Effector memory CD8-positive, alpha-beta T cell (primary cell): ENCODE data around the gene TMEM158.

Source experiments
- ATAC-seq: fragments of 150-1000 bp; cut with Tn5 transposase; replicated peaks from 2 replicates; pipeline ENCODE4 v1.10.0; 2021; ENCODE audit warnings: mild to moderate bottlenecking, moderate library complexity
- DNase-seq, 3 experiments: peaks; one replicate each; pipeline ENCODE4 v3.0.0; 2021
- H3K27ac Mint-ChIP-seq, 2 donors: one replicate each; pipeline ENCODE4 v1.8.0; 2022; ENCODE audit warnings: mild to moderate bottlenecking in 2 of 2, mixed read lengths in 2 of 2, moderate library complexity in 2 of 2
- H3K27me3 Mint-ChIP-seq, 2 donors: one replicate each; pipeline ENCODE4 v1.8.0; 2022; ENCODE audit warnings: mixed read lengths in 2 of 2
- H3K36me3 Mint-ChIP-seq: one replicate; pipeline ENCODE4 v1.8.0; 2022; ENCODE audit warnings: mild to moderate bottlenecking, moderate library complexity, mixed read lengths; ENCODE audit not compliant: insufficient read depth
- H3K4me1 Mint-ChIP-seq, 2 donors: one replicate each; pipeline ENCODE4 v1.8.0; 2022; ENCODE audit warnings: low read depth in 2 of 2, mixed read lengths in 2 of 2
- H3K4me3 Mint-ChIP-seq, 2 donors: one replicate each; pipeline ENCODE4 v1.8.0; 2022; ENCODE audit warnings: mild to moderate bottlenecking in 2 of 2, mixed read lengths in 2 of 2, moderate library complexity in 2 of 2
- H3K9me3 Mint-ChIP-seq, 2 donors: one replicate each; pipeline ENCODE4 v1.8.0; 2022; ENCODE audit warnings: mixed read lengths in 2 of 2
- total RNA-seq, 9 experiments: gene quantifications; one replicate each; lab custom pipeline; 2026; lab: John Stamatoyannopoulos, UW

The TMEM158 gene
- total RNA-seq, result 0 to 0.36 (median 0.07) reads per million in 9 experiments

DNA sequence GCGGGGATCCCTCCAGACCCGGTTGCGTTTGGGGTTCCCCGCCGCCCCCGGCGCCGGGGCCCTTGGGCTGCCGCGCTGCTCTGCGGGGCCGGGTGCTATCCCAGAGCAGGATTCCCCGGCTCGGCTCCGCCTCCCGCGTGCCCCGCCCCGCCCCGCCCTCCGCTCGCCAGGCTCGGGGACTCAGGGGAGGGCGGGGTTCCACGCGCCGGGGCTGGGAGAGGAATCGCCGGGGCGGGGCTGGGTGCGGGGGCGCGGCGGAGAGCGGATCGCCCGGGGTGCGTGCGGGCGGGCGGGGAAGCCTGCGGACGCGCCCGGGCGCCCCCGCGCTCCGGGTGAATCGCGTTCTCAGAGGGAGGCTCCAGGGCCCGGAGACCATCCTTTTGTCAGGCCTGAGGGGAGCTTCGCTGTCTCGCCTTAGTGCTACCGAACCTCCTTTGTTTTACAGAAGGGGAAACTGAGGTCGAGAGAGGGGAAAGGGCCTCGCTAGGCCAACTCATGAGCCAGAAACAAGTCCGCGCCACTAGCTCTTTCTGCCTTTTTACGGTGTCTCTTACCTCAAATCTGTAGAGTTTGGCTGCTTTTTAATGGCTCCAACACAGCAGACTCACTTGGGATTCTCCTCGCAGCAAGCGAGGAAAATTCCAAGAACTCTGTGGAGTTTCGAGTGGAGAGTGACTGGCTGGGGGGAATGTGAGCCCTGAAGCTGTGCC lies at the start of gene TMEM158:
TSS of gene TMEM158 (minus strand) at position 82 of the 710 bp plus-strand sequence. CDS start 260 bp downstream, outside the sequence.
- peak; percentile 83 for ATAC-seq
- Mint-ChIP-seq H3K27ac (no peak within 1 kb of the TSS), H3K4me1 (peaks cover 7 to 9% of the 10 kb centered on the region in 2 donors), H3K4me3 (peak within 1 kb of the TSS; percentile 82 to 87), H3K36me3 (peaks cover 4% of the 10 kb centered on the region), H3K9me3 (no peaks in the 10 kb centered on the region), H3K27me3 (peaks cover 83 to 88% of the 10 kb centered on the region in 2 donors)
- peak; percentile 11 to 29 (median 21) for DNase-seq

DNA sequence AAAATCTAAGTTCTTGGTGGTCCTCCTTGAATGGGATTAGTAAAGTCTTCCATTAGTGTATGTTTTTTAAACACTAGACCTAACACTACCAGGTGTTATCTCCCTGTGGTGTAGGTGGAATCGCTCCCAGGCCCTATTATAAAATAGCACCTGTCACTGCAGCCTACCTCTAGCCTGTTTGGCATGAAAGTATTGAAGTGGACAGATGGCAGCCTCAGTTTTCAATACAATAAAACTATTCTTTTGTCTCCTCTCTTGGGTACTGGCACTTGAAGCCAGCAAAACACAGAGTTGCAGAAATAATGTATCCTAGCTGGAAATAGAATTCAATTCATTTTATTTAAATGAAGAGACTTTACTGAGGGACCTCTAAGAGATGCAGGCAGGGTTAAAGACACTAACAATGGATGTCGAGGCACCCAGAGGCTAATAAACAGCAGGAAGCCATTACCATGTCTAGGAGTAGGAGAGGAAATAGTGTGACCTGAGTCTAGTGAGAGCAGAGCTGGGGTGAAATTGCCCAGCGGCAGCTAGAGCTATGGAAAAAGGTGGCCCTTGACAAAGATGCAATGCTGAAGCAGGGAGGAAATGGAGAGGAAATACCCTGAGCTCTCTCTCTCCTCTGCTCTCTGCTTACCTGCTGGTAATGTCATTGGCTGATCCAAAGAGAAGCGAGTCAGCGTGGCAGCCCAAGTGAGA lies 49.1 kb upstream of the TMEM158 start:
- H3K27ac Mint-ChIP-seq, result no peak overlapping the region
- no peaks in the 10 kb centered on the region for H3K36me3 Mint-ChIP-seq
- H3K4me1 Mint-ChIP-seq, result no peaks in the 10 kb centered on the region
- H3K4me3 Mint-ChIP-seq, result no peak overlapping the region
- peaks cover 52 to 59% of the 10 kb centered on the region in 2 donors for H3K27me3 Mint-ChIP-seq
- DNase-seq, result no peak
- H3K9me3 Mint-ChIP-seq, result no peaks in the 10 kb centered on the region
- no peak for ATAC-seq

DNA sequence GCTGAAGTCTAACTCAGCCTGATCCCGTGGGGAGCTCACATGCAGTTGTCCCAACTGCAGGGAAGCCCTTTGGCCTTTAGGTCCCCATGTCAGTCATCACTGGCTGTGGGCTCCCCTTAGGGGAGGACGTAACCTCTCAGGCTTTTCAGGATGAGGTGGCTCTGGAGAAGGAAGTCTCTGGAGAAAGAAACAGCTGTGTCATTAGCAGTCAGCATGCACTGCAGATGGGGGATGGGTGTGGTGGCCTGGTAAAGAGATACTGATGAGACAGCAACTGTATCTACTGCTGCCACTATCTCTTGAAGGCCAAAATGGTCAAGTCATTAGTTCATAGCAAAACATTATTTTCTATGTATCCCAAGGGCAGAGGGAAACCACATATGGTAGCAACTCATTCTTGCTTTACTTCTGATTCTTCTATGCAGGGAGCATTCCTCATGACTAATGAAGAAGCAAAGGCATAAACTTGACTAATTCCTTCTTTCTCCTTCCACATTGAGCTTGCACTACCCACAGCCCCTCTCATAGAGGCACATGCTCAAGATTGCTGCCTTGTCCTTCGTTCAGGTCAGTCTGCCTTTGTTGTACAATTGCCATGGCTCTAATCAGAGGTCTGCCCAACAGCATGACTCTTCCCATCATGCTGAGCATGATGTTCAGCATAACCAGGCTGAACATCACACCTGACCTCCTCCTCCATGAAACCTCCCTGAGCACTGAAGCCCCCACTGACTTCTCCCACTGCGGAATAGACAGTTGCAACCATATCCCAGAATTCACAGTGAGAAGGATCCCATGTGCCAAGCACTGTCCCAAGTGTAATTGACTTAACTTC lies 47.8 kb upstream of the TMEM158 start:
- Mint-ChIP-seq H3K36me3 (no peaks in the 10 kb centered on the region), H3K27me3 (peaks cover 56 to 62% of the 10 kb centered on the region in 2 donors), H3K9me3 (no peaks in the 10 kb centered on the region), H3K4me3 (no peak overlapping the region), H3K27ac (no peak overlapping the region), H3K4me1 (no peaks in the 10 kb centered on the region)
- no peak for ATAC-seq
- DNase-seq, result no peak

DNA sequence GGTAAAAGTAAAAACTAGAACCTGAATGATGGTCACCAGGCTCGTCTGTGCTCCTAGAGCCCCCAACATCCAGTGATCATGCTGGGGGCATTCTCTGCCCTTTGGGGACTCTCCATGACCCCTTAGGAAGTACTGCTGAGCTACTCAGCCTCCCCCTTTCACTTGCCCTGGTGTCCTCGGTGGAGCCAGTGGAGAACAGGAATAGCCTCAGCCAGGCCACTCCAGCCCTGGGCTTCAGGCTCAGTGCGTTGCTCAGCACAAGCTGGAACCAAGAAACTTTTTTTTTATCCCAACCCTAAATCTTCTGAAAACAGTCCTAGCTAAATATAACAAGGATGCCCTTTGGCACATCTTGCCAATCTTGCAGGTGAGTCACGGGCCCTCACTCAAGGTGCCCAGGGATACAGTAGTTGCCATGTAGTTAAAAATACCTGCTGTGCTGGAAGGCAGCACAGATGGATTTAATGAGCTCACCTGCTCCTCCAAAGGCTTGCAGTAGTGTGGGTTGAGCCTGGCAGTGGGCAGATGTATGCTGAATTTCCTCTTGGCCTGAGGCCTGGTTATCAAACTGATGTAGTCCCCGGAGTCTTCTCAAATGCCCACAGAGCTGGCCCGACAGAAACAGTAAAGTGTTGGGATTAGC lies 46.9 kb upstream of the TMEM158 start:
- peaks cover 56 to 68% of the 10 kb centered on the region in 2 donors for H3K27me3 Mint-ChIP-seq
- H3K4me1 Mint-ChIP-seq, result no peaks in the 10 kb centered on the region
- no peaks in the 10 kb centered on the region for H3K9me3 Mint-ChIP-seq
- no peak overlapping the region for H3K4me3 Mint-ChIP-seq
- DNase-seq (no peak), ATAC-seq (no peak)
- H3K27ac Mint-ChIP-seq, result no peak overlapping the region
- H3K36me3 Mint-ChIP-seq, result no peaks in the 10 kb centered on the region

DNA sequence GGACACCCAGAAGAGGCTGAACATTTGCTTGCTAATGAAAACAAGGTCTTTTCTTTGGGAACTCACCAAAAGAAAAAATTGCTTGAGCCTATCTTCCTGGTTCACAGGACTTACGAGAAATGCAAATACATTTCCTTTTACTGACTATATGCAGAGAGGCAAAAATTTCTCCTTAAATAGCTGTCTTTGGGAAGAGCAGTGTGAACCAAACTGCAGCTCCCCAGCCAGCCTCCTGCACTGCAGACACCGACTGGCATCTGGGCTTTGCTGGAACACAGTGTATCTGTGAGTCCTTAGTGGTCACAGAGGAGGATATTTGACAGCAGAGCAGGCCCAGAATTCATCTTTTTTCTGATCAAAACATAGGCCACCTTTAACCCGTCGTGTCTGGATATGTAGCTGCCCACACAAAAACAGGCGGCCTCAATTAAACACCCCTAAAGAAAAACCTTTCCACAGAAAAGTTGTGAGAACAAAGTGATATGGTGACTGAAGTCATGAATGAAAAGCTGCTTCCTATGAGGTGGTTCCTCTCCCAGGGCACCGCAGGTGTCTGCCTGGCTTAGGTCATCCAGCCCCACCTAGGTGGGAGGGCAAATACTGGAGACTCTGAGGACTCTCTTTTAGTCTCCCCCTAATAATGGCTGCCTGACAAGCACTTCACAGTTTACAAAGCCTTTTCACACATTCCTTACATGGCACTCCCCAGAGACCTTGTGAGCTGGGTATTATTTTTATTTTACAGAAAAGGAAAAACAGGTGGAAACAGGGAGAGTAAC lies 46.1 kb upstream of the TMEM158 start:
- peaks cover 56 to 70% of the 10 kb centered on the region in 2 donors for H3K27me3 Mint-ChIP-seq
- no peaks in the 10 kb centered on the region for H3K9me3 Mint-ChIP-seq
- ATAC-seq (no peak), DNase-seq (no peak)
- no peak overlapping the region for H3K27ac Mint-ChIP-seq
- H3K36me3 Mint-ChIP-seq, result no peaks in the 10 kb centered on the region
- H3K4me1 Mint-ChIP-seq, result no peaks in the 10 kb centered on the region
- no peak overlapping the region for H3K4me3 Mint-ChIP-seq

DNA sequence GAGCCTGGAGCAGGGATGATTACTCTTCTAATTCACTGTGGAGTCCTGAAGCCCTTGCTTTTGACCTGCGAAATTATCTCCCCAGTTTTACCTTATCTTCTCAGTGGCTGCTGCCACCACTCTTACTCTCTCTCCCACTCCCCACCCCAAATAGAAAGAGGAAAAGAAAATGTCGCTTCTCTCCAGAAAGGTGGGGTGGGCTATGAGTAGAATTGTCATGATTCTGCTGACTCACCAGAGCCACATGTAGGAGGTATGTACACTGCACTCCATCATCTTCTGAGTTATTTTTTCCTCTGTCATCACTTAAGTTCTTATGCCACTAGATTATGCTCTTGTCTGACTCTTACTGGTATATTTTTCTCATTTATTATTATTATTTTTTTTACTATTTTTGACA lies 43.9 kb upstream of the TMEM158 start:
- H3K27ac Mint-ChIP-seq, result no peak overlapping the region

DNA sequence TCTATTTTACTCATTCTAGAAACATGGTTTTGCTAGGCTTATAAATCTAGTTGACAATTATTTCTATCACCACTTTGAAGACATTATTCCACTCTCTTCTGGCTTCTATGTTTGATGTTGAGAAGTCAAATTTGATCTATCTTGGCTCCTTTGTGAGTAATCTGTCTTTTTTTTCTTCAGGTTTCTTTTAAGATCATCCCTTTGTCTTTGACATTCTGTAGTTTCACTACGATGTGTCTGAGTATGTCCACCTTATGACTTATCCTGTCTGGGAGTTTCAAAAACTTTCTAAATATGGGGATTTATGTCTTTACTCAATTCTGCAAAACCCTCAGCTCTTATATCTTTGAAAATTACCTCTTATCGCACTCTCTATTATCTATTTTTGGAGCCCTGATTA lies 41.0 kb upstream of the TMEM158 start:
- Mint-ChIP-seq H3K4me3 (no peak overlapping the region), H3K36me3 (no peaks in the 10 kb centered on the region), H3K27ac (no peak overlapping the region), H3K4me1 (no peaks in the 10 kb centered on the region), H3K9me3 (no peaks in the 10 kb centered on the region), H3K27me3 (peaks cover 18 to 25% of the 10 kb centered on the region in 2 donors)
- ATAC-seq (no peak), DNase-seq (no peak)

More for the DNA sequence above, 43.9 kb upstream of the TMEM158 start:
- Mint-ChIP-seq H3K36me3 (no peaks in the 10 kb centered on the region), H3K27me3 (peaks cover 39 to 54% of the 10 kb centered on the region in 2 donors), H3K9me3 (no peaks in the 10 kb centered on the region), H3K4me1 (no peaks in the 10 kb centered on the region), H3K4me3 (no peak overlapping the region)
- ATAC-seq (no peak), DNase-seq (no peak)

DNA sequence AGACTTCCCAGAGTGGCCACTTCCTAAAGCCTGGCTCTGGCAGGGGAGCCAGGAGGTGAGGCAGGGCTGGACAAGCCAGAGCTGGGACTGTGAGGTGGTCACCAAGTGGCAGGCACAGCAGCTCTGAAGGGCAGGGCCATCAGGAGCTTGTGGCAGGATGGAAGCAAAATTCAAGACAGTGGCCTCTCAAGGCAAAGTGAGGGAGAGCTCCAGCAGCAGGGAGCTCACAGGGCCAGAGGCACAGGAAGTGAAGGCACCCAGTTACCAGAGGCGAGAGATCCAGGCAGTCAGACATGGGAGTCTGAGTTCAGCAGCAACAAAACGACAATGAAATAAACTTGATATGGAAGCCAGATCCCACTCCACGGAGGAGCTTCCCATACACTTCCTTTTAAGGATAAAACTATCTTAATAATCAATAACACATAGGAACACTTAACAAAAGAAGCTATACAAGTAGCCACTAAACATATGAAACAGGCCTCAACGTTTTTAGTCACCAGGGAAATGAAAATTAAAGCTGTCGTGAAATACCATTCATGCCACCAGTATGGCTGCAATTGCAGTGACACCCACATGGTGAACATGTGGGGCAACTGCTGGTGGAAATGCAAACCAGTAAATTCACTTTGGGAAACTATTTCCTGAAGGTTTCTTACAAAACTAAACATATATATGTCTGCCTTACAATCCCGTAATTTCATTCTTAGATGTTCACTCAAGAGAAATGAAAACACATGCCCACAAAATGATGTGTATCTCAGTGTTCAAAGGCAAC lies 35.4 kb upstream of the TMEM158 start:
- H3K4me1 Mint-ChIP-seq, result no peaks in the 10 kb centered on the region
- H3K27ac Mint-ChIP-seq, result no peak overlapping the region
- H3K9me3 Mint-ChIP-seq, result no peaks in the 10 kb centered on the region
- ATAC-seq (no peak), DNase-seq (no peak)
- H3K27me3 Mint-ChIP-seq, result peaks cover 42 to 43% of the 10 kb centered on the region in 2 donors
- H3K36me3 Mint-ChIP-seq, result no peaks in the 10 kb centered on the region
- no peak overlapping the region for H3K4me3 Mint-ChIP-seq

DNA sequence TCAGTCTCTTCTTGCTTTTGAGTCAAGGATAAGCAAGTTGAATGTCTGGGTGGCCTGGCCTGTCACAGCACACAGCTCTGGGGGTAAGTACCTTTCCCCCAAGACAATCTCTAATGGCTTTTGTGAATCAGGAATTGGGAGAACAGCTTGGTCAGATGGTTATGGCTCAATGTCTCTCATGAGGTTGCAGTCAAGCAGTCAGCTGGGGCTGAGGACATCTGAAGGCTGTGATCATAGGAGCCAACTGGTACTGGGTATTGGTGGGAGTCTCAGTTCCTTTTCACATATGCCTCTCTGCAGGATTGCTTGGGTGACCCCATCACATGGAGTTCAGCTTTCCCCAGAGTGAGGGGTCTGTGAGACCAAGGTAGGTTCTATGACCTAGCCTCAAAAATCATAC lies 33.0 kb upstream of the TMEM158 start:
- DNase-seq (no peak), ATAC-seq (no peak)
- peaks cover 50 to 53% of the 10 kb centered on the region in 2 donors for H3K27me3 Mint-ChIP-seq
- no peak overlapping the region for H3K4me3 Mint-ChIP-seq
- no peaks in the 10 kb centered on the region for H3K4me1 Mint-ChIP-seq
- no peaks in the 10 kb centered on the region for H3K9me3 Mint-ChIP-seq
- no peaks in the 10 kb centered on the region for H3K36me3 Mint-ChIP-seq
- H3K27ac Mint-ChIP-seq, result no peak overlapping the region

DNA sequence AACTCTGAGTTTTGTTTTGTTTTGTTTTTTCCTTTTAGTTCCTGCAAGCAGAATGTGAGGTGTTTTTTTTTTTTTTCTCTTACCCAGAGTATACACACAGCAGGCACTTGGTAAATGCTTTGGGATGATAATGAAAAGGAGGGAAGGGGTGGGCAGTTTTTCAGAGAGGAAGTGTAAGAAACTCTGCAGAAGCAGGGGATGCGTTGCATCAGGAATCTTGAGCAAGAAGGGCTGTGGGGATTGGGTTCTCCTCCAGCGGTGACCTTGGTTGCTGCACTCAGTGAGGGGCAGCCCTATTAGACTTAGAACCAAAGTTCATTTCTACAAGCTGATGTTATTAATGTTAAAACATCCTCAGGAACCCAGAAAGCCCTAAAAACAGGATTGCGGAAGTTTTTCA lies 32.2 kb upstream of the TMEM158 start:
- H3K36me3 Mint-ChIP-seq, result no peaks in the 10 kb centered on the region
- no peak overlapping the region for H3K4me3 Mint-ChIP-seq
- peaks cover 50 to 53% of the 10 kb centered on the region in 2 donors for H3K27me3 Mint-ChIP-seq
- no peaks in the 10 kb centered on the region for H3K9me3 Mint-ChIP-seq
- ATAC-seq (no peak), DNase-seq (no peak)
- H3K27ac Mint-ChIP-seq, result no peak overlapping the region
- no peaks in the 10 kb centered on the region for H3K4me1 Mint-ChIP-seq

DNA sequence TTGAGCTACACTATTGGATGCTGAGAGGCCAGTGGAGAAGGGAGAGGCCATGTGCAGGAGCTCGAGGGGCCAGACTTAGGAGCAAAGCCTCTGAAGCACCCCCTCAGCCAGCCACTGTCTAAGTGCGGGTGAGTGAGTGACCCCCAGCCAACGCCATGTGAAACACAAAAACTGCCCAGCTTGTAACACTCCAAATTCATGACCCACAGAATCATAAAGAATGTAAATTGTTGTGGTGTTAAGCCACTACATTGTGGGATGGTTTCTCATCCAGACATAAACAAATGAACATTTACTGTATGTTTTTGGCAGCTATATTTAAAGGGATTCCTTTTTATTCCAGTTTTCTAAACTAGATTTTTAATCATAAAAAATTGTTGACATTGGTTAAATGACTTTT lies 27.2 kb upstream of the TMEM158 start:
- DNase-seq (no peak), ATAC-seq (no peak)
- Mint-ChIP-seq H3K27me3 (peaks cover 23 to 43% of the 10 kb centered on the region in 2 donors), H3K27ac (no peak overlapping the region), H3K4me3 (no peak overlapping the region), H3K4me1 (no peaks in the 10 kb centered on the region), H3K36me3 (no peaks in the 10 kb centered on the region), H3K9me3 (no peaks in the 10 kb centered on the region)

DNA sequence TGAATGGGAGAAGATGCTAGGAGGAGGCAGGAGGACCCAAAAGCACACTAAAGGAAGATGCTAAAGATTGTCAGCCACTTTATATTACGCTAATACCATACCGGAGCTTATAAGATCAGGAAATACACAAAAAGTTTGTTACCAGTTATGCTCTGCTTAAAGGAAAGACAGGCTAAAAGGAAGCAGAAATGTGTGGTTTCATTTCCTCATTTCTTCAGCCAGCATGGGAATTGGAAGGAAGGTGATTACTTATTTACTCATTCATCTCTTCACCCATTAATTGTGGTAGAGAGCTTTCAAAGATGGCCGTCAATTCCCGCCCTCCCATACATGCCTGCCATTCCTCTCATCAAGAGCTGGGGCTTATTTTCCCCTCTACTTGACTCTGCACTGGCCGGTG lies 26.7 kb upstream of the TMEM158 start:
- Mint-ChIP-seq H3K9me3 (no peaks in the 10 kb centered on the region), H3K27me3 (peaks cover 18 to 38% of the 10 kb centered on the region in 2 donors), H3K36me3 (no peaks in the 10 kb centered on the region), H3K4me3 (no peak overlapping the region), H3K27ac (no peak overlapping the region), H3K4me1 (no peaks in the 10 kb centered on the region)
- no peak for DNase-seq
- no peak for ATAC-seq
